ENCODE data around the gene TBL3. TPM values are rescaled to one million over a fixed set of nuclear protein-coding genes. Genes with fewer than 3 reads are reported as not detected.

The TBL3 gene
- total RNA-seq, 1 experiment from 2014 or later = 68.9 TPM

DNA sequence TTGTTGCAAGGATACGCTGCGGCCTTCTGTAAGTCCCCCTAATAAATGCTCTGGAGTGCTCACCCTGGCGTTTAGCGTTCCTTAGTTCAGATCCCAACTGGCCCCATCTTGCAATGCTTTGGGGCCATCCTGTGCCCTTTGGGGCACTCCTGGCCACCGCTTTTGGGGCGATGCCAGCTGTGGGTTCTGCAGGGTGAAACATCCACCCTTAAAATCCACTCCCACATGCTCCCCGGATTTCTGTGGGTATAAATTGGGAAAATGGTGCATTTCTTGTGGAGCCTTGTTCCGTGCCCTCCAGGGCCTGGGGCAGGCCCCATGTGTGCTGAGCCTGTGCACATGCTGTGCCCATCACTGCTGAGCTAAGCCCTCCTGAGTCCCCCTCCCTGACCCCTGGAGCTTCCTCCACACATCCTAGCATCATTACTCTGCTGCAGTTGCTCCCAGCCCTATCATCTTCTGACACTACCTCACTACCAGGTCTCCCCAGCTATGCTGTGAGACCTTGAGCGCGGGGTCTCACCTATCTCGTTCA is 34.8 kb upstream of the TBL3 start:
- CTCF ChIA-PET = no interaction called here

More for the DNA sequence above, 34.8 kb upstream of the TBL3 start:
- ChIA-PET RAD21 (ENCODE audit: low non-redundant PET in 1 of 2, low total read pairs in 2 of 2, uncharacterized antibody in 2 of 2, unreplicated experiment in 2 of 2) (no interaction called here), POLR2A (no interaction called here)
- Histone ChIP-seq H3K4me3 (replicated peaks in 1 of 2; ENCODE audit: low read depth in 1 of 2, low read length in 2 of 2) (no peak overlapping the region), H3K4me1 (ENCODE audit: control insufficient read depth in 1 of 2, insufficient read depth in 2 of 2, low read length in 2 of 2) (peaks cover 22 to 26% of the 10 kb centered on the region in 2 experiments), H3K9me3 (ENCODE audit: control insufficient read depth in 1 of 2, insufficient read depth in 1 of 2, low read depth in 1 of 2, low read length in 2 of 2) (no peaks in the 10 kb centered on the region), H3K36me3 (ENCODE audit: control insufficient read depth in 1 of 2, insufficient read depth in 2 of 2, low read length in 2 of 2) (peaks cover 5 to 6% of the 10 kb centered on the region in 2 experiments; a peak in 3 of 4 replicates), H4K20me1 (ENCODE audit: insufficient read depth) (no peaks in the 10 kb centered on the region), H3K9me2 (ENCODE audit: insufficient read depth) (no peaks in the 10 kb centered on the region), H3K9ac (ENCODE audit: low read length) (no peak overlapping the region), H2AFZ (ENCODE audit: low read depth, low read length, poor library complexity, severe bottlenecking) (no peak overlapping the region), H3K27ac (ENCODE audit: low read depth, low read length) (no peak overlapping the region), H3K79me2 (ENCODE audit: insufficient read depth, low read length) (no peaks in the 10 kb centered on the region), H3K27me3 (ENCODE audit: insufficient read depth, low read length) (no peaks in the 10 kb centered on the region), H3K4me2 (ENCODE audit: low read length) (no peak overlapping the region)
- TF ChIP-seq ELF1 (IDR thresholded peaks at IDR 0.05; ENCODE audit: borderline replicate concordance, low read depth) (no peak), ZNF274 (IDR thresholded peaks at IDR 0.05; ENCODE audit: low read depth, low read length) (no peak), FOSL1 (IDR thresholded peaks at IDR 0.05; ENCODE audit: low read depth) (no peak), EGR1 (IDR thresholded peaks at IDR 0.05; ENCODE audit: low read depth) (no peak), SP1 (IDR thresholded peaks at IDR 0.05; ENCODE audit: low read depth) (no peak), ZFX (IDR thresholded peaks at IDR 0.05) (no peak), TCF7L2 (IDR thresholded peaks at IDR 0.05; ENCODE audit: borderline replicate concordance, extremely low read depth, insufficient read depth, insufficient read length) (no peak), CEBPB (IDR thresholded peaks at IDR 0.05; ENCODE audit: low read depth) (no peak), POLR2AphosphoS5 (IDR thresholded peaks at IDR 0.05; ENCODE audit: low read depth, low read length) (no peak), SIN3A (IDR thresholded peaks at IDR 0.05; ENCODE audit: low read depth) (no peak), YY1 (IDR thresholded peaks at IDR 0.05; ENCODE audit: extremely low read depth, insufficient replicate concordance, low read depth, low read length) (no peak)
- TF ChIP-seq, protein P1, sequence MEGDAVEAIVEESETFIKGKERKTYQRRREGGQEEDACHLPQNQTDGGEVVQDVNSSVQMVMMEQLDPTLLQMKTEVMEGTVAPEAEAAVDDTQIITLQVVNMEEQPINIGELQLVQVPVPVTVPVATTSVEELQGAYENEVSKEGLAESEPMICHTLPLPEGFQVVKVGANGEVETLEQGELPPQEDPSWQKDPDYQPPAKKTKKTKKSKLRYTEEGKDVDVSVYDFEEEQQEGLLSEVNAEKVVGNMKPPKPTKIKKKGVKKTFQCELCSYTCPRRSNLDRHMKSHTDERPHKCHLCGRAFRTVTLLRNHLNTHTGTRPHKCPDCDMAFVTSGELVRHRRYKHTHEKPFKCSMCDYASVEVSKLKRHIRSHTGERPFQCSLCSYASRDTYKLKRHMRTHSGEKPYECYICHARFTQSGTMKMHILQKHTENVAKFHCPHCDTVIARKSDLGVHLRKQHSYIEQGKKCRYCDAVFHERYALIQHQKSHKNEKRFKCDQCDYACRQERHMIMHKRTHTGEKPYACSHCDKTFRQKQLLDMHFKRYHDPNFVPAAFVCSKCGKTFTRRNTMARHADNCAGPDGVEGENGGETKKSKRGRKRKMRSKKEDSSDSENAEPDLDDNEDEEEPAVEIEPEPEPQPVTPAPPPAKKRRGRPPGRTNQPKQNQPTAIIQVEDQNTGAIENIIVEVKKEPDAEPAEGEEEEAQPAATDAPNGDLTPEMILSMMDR (IDR thresholded peaks at IDR 0.05 in 2 of 3, conservative IDR thresholded peaks at IDR 0.05 in 1 of 3; ENCODE audit: borderline replicate concordance in 1 of 3, insufficient read depth in 1 of 3, low read depth in 2 of 3, low read length in 2 of 3) = no peak
- TF ChIP-seq, protein P2, sequence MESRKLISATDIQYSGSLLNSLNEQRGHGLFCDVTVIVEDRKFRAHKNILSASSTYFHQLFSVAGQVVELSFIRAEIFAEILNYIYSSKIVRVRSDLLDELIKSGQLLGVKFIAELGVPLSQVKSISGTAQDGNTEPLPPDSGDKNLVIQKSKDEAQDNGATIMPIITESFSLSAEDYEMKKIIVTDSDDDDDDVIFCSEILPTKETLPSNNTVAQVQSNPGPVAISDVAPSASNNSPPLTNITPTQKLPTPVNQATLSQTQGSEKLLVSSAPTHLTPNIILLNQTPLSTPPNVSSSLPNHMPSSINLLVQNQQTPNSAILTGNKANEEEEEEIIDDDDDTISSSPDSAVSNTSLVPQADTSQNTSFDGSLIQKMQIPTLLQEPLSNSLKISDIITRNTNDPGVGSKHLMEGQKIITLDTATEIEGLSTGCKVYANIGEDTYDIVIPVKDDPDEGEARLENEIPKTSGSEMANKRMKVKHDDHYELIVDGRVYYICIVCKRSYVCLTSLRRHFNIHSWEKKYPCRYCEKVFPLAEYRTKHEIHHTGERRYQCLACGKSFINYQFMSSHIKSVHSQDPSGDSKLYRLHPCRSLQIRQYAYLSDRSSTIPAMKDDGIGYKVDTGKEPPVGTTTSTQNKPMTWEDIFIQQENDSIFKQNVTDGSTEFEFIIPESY (IDR thresholded peaks at IDR 0.05; ENCODE audit: extremely low read depth, insufficient replicate concordance, low read length) = no peak
- TF ChIP-seq, protein P3, sequence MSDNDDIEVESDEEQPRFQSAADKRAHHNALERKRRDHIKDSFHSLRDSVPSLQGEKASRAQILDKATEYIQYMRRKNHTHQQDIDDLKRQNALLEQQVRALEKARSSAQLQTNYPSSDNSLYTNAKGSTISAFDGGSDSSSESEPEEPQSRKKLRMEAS (IDR thresholded peaks at IDR 0.05) = no peak
- intact Hi-C loops (cut with micrococcal nuclease) = no loop called here
- DNase-seq (ENCODE audit: low read depth, low spot score) = no peak
- ATAC-seq = no peak
- BruUV-seq (replicated peaks) = no TSS peak

Measured in HCT116 (cell line).